Central memory CD8-positive, alpha-beta T cell (primary cell): ENCODE results near the gene ANKRD22.

ENCODE experiments used
- ATAC-seq: fragments of 150-1000 bp; cut with Tn5 transposase; replicated peaks from 2 replicates; pipeline ENCODE4 v1.10.0; 2022; ENCODE audit warnings: mild to moderate bottlenecking, moderate FRiP score, moderate number of reproducible peaks; ENCODE audit not compliant: poor library complexity, severe bottlenecking; ENCODE audit errors: extremely low read depth
- DNase-seq, 2 donors: peaks; one replicate each; pipeline ENCODE4 v3.0.0; 2021; ENCODE audit warnings: low spot score in 2 of 2
- H3K27ac Mint-ChIP-seq: one replicate; pipeline ENCODE4 v1.8.0; 2022; ENCODE audit warnings: low read depth, mild to moderate bottlenecking, moderate library complexity, mixed read lengths
- H3K27me3 Mint-ChIP-seq: one replicate; pipeline ENCODE4 v1.8.0; 2022; ENCODE audit warnings: mixed read lengths
- H3K36me3 Mint-ChIP-seq: one replicate; pipeline ENCODE4 v1.8.0; 2022; ENCODE audit warnings: mild to moderate bottlenecking, moderate library complexity, mixed read lengths; ENCODE audit not compliant: insufficient read depth
- H3K4me1 Mint-ChIP-seq: one replicate; pipeline ENCODE4 v1.8.0; 2022; ENCODE audit warnings: mixed read lengths
- H3K4me3 Mint-ChIP-seq: one replicate; pipeline ENCODE4 v1.8.0; 2022; ENCODE audit warnings: mild to moderate bottlenecking, moderate library complexity, mixed read lengths
- H3K9me3 Mint-ChIP-seq: one replicate; pipeline ENCODE4 v1.8.0; 2022; ENCODE audit warnings: mixed read lengths

Gene ANKRD22

DNA sequence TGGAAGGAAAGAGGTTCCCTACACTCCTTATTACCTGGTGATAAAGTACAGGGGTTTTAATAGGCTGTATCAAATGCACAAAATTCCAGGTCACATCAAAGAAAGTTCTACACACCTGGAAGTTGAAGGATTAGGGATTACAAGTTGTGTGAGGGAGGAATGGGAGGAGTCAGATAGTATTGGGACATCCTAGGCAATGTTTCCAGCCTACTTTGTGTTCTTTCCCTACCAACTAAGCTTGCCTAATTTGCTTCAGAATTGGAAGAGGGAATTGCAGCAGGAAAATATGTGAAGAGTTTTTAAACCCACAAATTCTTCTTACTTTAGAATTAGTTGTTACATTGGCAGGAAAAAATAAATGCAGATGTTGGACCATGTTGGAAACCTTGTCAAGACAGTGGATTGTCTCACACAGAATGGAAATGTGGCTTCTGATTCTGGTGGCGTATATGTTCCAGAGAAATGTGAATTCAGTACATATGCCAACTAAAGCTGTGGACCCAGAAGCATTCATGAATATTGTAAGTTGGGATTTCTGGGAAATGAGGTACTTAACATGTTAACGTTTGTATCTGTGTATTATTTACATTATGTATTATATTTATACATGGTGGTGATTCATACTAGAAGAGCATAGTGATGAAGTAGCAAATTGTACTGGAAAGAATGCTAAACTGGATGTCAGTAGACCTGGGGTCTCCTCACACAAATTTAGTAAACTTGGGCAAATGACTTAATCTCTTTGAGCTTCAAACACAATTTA lies 48.9 kb downstream of the ANKRD22 start, which contains the start of gene LIPM:
TSS of gene LIPM (plus strand) at position 208 of the 763 bp plus-strand sequence. CDS start at position 375, 167 bp downstream.
- DNase-seq (no peak), ATAC-seq (no peak)
- Mint-ChIP-seq H3K9me3 (no peaks in the 10 kb centered on the region), H3K4me3 (no peak within 1 kb of the TSS), H3K4me1 (no peaks in the 10 kb centered on the region), H3K27me3 (no peaks in the 10 kb centered on the region), H3K27ac (no peak within 1 kb of the TSS), H3K36me3 (no peaks in the 10 kb centered on the region)

DNA sequence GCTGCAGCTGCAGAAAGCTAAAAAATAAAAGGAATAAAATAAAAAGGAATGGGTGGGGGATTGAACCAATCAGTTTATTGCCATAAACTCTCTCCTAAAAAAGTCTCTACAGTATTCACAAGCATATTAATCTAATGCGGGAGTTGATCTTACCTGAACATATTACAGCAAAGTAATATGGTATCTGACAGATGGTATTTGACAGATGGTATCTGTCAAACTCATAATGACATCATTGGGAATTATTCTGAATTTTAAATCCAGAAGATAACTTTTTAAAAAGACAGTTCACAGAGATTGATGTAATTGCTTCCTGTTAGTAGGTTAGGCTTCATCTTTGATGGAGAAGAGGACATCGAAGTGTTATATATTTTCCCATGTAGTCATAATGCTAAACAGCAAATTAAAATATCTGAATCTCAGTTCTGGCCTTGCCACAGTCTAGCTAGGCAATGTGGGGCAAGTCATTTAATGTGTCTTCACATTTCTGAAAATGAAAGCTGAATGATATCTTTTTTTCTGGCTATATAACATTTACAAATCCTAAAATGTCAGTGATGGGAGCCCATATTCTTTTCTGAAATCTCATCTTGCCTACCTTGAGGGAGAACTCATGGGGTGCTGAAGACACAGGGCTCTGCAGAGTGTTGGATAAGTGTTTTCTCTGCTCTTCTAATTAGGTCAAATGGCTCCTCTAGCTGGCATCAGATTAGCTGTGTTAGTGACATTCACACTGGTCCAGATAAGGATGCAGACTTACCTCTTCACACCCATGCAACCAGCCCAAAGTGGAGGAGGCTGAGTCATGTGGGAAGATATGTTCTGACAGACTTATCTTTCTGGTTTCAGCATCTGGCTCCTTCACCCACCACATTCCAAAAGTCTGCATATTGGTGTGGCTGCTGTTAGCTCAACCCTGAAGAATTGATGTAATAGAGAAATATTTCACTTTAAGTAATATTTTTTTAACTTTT lies 51.2 kb downstream of the ANKRD22 start:
- no peaks in the 10 kb centered on the region for H3K27me3 Mint-ChIP-seq
- H3K4me3 Mint-ChIP-seq: no peak overlapping the region
- H3K9me3 Mint-ChIP-seq: no peaks in the 10 kb centered on the region
- no peak overlapping the region for H3K27ac Mint-ChIP-seq
- ATAC-seq (peak; percentile 24), DNase-seq (no peak)
- no peaks in the 10 kb centered on the region for H3K4me1 Mint-ChIP-seq
- no peaks in the 10 kb centered on the region for H3K36me3 Mint-ChIP-seq

DNA sequence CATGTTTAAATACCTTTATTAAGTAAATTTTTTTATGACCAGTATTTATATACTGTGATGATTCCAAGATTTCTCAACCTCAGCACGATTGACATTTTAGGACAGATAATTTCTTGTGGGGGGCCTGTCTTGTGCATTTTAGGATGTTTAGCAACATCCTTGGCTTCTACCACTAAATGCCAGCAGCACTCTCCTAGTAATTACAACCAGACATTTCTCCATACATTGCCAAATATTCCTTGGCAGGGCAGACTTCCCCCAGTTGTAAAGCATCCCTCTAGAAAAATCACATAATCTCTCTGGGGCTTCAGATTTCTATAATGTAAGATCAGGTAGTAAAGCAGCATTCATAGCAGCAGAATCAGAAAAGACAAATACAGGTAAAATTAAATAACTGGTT lies 56.9 kb downstream of the ANKRD22 start:
- Mint-ChIP-seq H3K9me3 (no peaks in the 10 kb centered on the region), H3K4me3 (no peak overlapping the region), H3K4me1 (peaks cover 6% of the 10 kb centered on the region), H3K27me3 (no peaks in the 10 kb centered on the region), H3K36me3 (no peaks in the 10 kb centered on the region), H3K27ac (no peak overlapping the region)
- DNase-seq (no peak), ATAC-seq (no peak)

DNA sequence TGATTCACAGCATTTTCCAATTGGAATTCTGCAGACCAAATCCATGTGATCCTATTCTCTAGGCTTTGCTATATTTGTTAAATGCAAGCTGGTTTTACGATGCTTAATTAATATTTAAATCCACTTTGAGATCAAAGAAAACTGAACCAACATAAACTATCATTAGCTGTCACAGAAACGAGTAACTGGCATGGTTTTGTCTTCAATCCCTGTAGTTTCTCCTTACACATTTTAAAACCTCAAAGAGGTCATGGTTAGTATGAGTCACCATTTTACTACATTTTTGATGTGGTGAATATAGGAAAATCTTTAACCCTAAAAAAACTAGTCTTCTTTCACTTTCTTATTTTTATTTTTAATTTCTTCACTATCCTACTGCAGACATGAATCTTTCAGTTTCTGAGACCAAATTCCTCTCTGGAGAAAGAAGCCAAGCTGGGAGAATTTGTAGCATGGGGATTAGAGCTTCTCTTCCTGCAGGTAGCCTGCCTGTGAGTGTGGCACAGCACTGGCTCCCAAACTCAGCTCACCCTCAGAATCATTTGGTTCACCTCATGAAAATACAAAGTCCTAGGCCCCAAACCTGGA lies 57.8 kb downstream of the ANKRD22 start:
- no peak for ATAC-seq
- H3K4me1 Mint-ChIP-seq: peaks cover 6% of the 10 kb centered on the region
- no peaks in the 10 kb centered on the region for H3K36me3 Mint-ChIP-seq
- no peaks in the 10 kb centered on the region for H3K9me3 Mint-ChIP-seq
- H3K27me3 Mint-ChIP-seq: no peaks in the 10 kb centered on the region
- DNase-seq: no peak
- no peak overlapping the region for H3K4me3 Mint-ChIP-seq
- no peak overlapping the region for H3K27ac Mint-ChIP-seq

DNA sequence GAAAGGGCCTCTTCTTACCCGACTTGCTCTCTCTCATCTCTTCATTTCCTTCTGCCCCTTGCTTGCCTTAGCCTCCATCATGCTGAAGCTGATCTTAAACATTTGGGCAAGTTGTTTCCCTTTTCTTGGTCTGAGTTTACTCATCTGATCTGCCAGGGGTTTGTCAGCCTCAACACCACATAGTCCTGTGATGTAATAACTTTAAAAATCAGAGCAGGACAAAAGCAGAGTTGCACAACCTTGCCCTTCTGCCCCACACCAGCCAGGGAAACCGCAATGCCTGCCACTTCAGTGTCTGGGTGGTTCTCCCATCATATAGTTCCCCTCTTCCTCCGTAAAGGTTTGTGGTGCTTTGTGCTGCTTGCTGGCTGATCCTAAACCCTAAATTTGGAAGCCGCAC lies 59.0 kb downstream of the ANKRD22 start:
- no peaks in the 10 kb centered on the region for H3K9me3 Mint-ChIP-seq
- H3K36me3 Mint-ChIP-seq: no peaks in the 10 kb centered on the region
- H3K27me3 Mint-ChIP-seq: no peaks in the 10 kb centered on the region
- no peak overlapping the region for H3K27ac Mint-ChIP-seq
- ATAC-seq (peak; percentile 24), DNase-seq (no peak)
- H3K4me3 Mint-ChIP-seq: no peak overlapping the region
- H3K4me1 Mint-ChIP-seq: peaks cover 6% of the 10 kb centered on the region

DNA sequence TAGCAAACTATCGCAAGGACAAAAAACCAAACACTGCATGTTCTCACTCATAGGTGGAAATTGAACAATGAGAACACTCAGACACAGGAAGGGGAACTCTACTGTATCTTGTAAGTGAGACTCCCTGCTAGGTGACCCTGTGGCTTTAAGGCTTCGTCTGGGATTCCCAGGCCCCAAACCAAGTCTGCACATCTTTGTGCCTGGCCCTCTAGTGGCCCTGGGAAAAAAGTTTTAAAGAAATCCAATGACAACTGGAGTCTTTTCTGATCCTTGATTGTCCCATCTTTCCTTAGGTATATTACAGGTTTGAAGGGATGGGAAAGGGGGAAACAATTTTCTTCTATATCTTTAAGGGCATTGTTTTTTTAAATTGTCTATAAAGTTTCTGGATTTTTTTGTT lies 59.7 kb downstream of the ANKRD22 start:
- Mint-ChIP-seq H3K4me1 (peaks cover 6% of the 10 kb centered on the region), H3K4me3 (no peak overlapping the region), H3K27me3 (no peaks in the 10 kb centered on the region), H3K27ac (no peak overlapping the region), H3K36me3 (no peaks in the 10 kb centered on the region), H3K9me3 (no peaks in the 10 kb centered on the region)
- DNase-seq: no peak
- no peak for ATAC-seq

DNA sequence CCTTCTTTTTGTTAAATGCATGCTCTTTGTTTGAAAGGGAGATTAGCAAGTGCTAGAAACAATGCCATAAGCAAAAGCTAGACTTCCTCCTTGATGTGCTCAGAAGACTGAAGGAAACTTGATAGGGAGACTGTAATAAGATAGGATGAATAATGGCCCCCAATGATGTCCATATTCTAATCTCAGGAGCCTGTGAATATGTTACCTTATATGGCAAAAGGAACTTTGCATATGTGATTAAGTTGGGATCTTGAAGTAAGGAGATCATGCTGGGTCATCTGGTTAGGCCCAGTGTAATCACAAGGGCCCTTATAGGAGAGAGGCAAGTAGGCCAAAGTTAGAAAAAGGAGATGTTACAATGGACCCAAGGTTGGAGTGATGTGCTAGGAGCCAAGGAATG lies 62.7 kb downstream of the ANKRD22 start:
- Mint-ChIP-seq H3K4me3 (no peak overlapping the region), H3K4me1 (peaks cover 4% of the 10 kb centered on the region), H3K9me3 (no peaks in the 10 kb centered on the region), H3K27me3 (no peaks in the 10 kb centered on the region), H3K27ac (no peak overlapping the region), H3K36me3 (no peaks in the 10 kb centered on the region)
- DNase-seq (no peak), ATAC-seq (no peak)

DNA sequence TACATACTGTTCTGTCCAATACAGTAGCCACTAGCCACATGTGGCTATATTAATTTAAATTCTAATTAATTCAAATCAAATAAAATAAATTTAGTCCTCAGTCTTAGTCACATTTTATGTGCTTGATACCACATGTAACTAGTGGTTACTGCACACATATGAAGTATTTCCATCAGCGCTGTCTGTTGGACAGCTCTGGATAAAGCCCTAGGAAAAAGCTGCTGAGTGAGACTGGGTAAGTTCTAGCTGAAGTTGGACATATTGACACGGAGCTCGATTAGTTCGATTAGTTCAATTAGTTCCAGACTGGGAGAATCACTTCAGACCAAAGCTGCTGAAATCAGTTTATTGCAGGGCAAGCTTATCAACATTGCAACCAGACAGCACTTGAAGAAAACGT lies 64.2 kb downstream of the ANKRD22 start:
- DNase-seq (no peak), ATAC-seq (no peak)
- Mint-ChIP-seq H3K4me1 (peaks cover 10% of the 10 kb centered on the region), H3K36me3 (no peaks in the 10 kb centered on the region), H3K4me3 (no peak overlapping the region), H3K9me3 (no peaks in the 10 kb centered on the region), H3K27ac (no peak overlapping the region), H3K27me3 (no peaks in the 10 kb centered on the region)

DNA sequence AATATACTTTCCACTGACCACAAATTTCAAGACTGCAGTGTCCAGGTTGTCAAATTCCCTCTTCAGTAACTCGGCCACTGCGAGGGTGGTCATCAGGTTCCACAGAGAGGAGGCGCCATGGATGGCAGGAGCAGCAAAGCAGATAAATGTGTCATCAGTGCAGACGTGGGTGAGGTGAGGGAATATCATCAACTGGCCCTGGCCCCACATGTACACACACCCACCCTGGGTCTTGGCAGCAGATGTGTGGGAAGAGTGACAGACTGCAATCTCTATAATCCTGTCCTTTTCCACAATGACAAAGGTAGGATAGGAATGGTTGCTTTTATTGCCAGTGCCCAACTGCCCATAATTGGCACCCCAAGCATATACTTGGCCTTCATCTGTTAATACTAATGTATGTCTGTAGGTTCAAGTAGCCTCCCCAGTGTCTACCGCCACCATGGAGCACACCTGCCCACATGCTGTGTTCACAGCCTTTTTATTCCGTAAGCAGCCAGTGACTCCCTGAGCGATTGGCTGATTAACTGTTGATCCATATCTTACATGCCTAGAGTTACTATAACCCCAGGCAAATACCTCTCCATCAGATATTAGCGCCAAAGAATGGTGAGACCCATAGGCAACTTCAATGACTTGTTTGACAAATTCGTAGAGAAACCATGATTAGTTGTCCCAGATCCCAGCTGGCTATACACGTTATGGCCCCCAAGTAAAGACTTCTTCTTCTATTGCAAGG lies 65.4 kb downstream of the ANKRD22 start:
- Mint-ChIP-seq H3K9me3 (no peaks in the 10 kb centered on the region), H3K27me3 (no peaks in the 10 kb centered on the region), H3K36me3 (no peaks in the 10 kb centered on the region), H3K4me1 (peaks cover 10% of the 10 kb centered on the region), H3K4me3 (no peak overlapping the region), H3K27ac (no peak overlapping the region)
- no peak for DNase-seq
- ATAC-seq: no peak

DNA sequence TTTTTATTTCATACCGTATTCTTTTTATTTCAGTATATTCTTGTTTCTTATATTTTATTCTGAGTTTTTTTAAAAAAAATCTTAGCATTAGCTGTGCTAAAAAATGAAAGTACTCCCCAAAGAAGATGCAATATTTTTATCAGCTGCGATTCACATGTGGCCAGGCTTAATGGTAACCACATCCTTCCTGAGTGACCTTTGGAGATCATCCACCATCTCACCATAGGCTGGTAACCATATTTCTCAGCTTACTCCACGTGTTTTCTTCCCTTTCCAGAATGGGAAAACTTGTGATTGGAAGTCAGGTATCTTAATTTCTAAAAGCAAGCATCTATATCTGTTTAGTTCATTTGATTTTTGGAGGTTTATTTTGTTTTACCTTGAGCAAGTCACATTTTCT lies 67.9 kb downstream of the ANKRD22 start:
- DNase-seq (no peak), ATAC-seq (no peak)
- Mint-ChIP-seq H3K36me3 (no peaks in the 10 kb centered on the region), H3K4me3 (no peak overlapping the region), H3K27me3 (no peaks in the 10 kb centered on the region), H3K9me3 (no peaks in the 10 kb centered on the region), H3K27ac (no peak overlapping the region), H3K4me1 (peaks cover 10% of the 10 kb centered on the region)

DNA sequence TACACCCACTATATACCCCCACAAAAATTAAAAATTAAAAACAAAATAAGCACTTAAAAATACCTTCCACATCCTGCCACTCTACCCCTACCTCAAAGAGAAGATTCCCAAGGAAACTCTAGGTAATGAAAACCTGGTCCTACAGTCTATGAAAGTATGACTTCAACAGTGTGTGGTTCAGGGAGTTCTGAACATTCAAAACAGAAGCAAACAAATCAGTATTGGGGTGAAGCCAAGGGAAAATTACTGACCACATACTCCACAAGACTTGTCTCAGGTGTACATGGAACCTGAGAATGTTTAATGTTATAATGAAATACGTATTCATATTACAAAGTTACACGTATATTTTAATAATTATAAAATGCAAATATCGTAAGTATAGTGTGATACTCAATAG lies 69.4 kb downstream of the ANKRD22 start:
- no peak for DNase-seq
- Mint-ChIP-seq H3K36me3 (no peaks in the 10 kb centered on the region), H3K27ac (no peak overlapping the region), H3K27me3 (no peaks in the 10 kb centered on the region), H3K9me3 (no peaks in the 10 kb centered on the region), H3K4me3 (no peak overlapping the region), H3K4me1 (peaks cover 10% of the 10 kb centered on the region)
- no peak for ATAC-seq

DNA sequence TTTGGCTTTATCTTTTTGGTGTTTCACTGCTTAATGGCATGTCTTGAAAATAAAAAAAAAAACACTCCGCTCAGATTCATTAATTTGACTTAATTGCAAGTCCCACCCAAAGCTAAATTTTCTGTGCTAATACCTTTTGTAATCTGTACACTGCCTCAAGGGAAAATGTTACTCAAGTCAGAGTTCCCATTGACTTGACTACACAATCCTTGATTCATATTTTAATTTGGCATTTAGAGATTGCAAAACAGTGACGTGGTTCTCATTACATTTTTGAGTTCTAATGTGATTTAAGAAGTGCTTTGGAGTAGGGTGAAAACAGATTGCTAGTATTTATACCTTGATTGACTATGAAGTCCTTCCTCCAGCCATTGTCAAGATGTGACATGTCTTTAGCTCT lies 70.4 kb downstream of the ANKRD22 start:
- Mint-ChIP-seq H3K27me3 (no peaks in the 10 kb centered on the region), H3K4me3 (no peak overlapping the region), H3K27ac (no peak overlapping the region), H3K4me1 (peaks cover 10% of the 10 kb centered on the region), H3K36me3 (no peaks in the 10 kb centered on the region), H3K9me3 (no peaks in the 10 kb centered on the region)
- ATAC-seq: no peak
- no peak for DNase-seq
